ENCODE results near the gene SUPT3H.
"Not testable (repeated sequence)": the region's sequence is repeated elsewhere in the genome, so short reads cannot be mapped to it uniquely, and the experiment has no call there.

Gene SUPT3H

GRCh38 chr6:45184040-45184439 is 193.7 kb downstream of the SUPT3H start:
- DNase-seq (ENCODE audit: low spot score) (no peak), FAIRE-seq (no peak)

- FAIRE-seq = not testable (repeated sequence)
Measured at GRCh38 chr6:45176373-45176772, 201.4 kb downstream of the SUPT3H start.

DNA sequence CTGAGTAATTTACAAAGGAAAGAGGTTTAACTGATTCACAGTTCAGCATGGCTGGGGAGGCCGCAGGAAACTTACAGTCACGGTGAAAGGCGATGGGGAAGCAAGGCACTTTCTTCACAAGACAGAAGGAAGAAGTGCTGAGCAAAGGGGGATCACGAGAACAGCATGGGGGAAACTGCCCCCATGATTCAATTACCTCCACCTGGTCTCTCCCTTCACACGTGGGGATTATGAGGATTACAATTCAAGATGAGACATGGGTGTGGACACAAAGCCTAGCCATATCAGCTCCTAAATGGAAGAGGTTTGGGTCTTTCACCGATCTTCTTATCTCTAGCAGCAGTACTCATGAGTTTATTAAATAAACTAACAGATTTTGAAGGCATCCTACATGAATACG is 202.5 kb downstream of the SUPT3H start:
- no peak for FAIRE-seq
- no peak for DNase-seq (ENCODE audit: low spot score)

More at GRCh38 chr6:45176373-45176772, 201.4 kb downstream of the SUPT3H start:
- DNase-seq (ENCODE audit: low spot score) = not testable (repeated sequence)

GRCh38 chr6:45174045-45174444 is 203.7 kb downstream of the SUPT3H start:
- FAIRE-seq (no peak), DNase-seq (ENCODE audit: low spot score) (no peak)

DNA sequence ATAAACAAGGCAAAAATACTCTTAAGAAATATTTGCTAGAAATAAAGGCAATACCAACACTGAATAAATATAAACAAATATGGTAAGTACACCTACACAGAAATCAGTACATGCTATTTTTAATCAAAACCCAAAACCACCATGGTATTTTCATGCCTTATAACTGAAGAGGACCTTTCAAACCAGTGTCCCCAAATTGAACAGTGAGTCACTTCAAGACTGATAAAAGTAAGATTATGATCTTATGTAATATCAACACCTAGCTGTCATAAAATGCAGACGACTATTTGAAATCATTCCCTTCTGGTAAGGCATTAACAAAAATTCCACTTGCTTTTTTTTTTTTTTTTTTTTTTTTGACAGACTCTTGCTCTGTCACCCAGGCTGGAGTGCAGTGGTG is 206.4 kb downstream of the SUPT3H start:
- FAIRE-seq (no peak), DNase-seq (ENCODE audit: low spot score) (no peak)

GRCh38 chr6:45170309-45170708 is 207.4 kb downstream of the SUPT3H start:
- FAIRE-seq (no peak), DNase-seq (ENCODE audit: low spot score) (no peak)

- FAIRE-seq (no peak), DNase-seq (ENCODE audit: low spot score) (no peak)
Measured at GRCh38 chr6:45169815-45170214, 207.9 kb downstream of the SUPT3H start.

DNA sequence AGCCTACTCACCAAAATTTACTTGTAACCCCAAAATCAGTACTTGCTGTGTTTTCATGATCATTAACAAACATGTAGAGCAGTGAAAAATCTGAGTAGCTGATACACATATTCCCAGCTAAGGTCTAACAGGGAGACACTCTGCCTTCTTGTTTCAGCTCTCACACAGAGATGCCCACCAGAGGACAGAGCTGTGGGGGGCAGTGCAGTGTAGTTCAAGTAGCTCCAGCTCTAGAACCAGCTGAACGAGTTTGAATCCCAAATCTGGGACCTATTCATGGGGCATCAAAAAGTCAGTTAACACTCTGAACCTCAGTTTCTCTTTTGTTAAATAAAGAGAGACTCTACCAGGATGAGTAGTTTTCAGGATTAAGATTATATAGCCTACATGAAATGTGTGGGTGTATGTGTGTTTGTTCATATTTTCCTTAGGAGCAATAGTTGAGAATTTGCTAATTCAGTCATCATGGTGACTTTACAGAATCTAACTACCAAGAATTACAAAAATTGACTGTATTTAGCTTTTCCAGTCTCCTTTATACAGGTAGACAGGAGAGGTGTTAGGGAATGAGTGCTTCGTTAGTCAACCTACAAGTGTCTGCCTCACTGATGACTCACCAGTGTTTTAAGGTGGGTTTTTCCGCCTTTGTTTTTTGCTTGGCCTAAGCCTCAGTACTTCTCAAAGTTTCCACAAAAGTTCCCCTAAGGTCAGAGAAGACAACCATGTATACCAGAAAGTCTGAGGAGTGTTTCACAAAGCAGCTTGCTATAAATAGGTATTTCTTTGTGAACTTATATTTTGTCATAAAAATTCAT is 213.6 kb downstream of the SUPT3H start:
- no peak for DNase-seq (ENCODE audit: low spot score)
- no peak for FAIRE-seq

DNA sequence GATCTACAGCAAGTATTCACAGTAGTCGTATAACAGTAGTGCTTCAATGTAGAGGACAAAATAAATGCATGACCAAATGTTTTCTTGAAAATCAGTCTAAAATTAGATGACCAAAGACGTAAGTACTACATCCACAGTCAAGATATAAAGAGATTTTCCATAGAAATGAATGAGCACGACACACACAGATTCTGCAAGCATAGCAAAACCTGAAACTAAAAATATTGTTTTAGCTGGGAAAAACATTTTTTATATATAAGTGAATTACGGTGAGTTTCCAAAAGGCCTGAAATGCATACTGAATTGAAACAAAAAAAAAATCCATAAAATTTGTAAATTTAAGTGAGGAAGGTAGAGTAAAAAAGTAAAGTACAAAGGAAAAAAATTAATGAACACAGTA is 217.4 kb downstream of the SUPT3H start:
- FAIRE-seq (no peak), DNase-seq (ENCODE audit: low spot score) (no peak)

GRCh38 chr6:45156075-45156474 is 221.7 kb downstream of the SUPT3H start:
- DNase-seq (ENCODE audit: low spot score) = no peak
- FAIRE-seq = no peak

- FAIRE-seq = no peak
- DNase-seq (ENCODE audit: low spot score) = no peak
Measured at GRCh38 chr6:45155341-45155894, 222.3 kb downstream of the SUPT3H start.

GRCh38 chr6:45154679-45155078 is 223.1 kb downstream of the SUPT3H start:
- FAIRE-seq (no peak), DNase-seq (ENCODE audit: low spot score) (no peak)

- no peak for FAIRE-seq
- DNase-seq (ENCODE audit: low spot score) = no peak
Measured at GRCh38 chr6:45148711-45149341, 228.9 kb downstream of the SUPT3H start.

GRCh38 chr6:45148278-45148677 is 229.5 kb downstream of the SUPT3H start:
- FAIRE-seq = no peak
- DNase-seq (ENCODE audit: low spot score) = no peak

DNA sequence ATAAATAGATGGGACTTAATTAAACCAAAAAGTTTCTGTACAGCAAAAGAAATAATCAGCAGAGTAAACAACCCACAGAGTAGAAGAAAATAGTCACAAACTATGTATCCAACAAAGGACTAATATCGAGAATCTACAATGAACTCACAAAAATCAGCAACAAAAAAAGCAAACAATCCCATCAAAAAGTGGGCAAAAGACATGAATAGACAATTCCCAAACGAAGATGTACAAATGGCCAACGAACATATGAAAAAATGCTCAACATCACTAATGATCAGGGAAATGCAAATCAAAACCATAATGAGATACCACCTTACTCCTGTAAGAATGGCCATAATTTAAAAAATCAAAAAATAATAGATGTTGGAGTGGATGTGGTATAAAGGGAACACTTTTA is 232.1 kb downstream of the SUPT3H start:
- not testable (repeated sequence) for FAIRE-seq; DNase-seq (ENCODE audit: low spot score)

GRCh38 chr6:45138765-45139164 is 239.0 kb downstream of the SUPT3H start:
- FAIRE-seq (no peak), DNase-seq (ENCODE audit: low spot score) (no peak)

DNA sequence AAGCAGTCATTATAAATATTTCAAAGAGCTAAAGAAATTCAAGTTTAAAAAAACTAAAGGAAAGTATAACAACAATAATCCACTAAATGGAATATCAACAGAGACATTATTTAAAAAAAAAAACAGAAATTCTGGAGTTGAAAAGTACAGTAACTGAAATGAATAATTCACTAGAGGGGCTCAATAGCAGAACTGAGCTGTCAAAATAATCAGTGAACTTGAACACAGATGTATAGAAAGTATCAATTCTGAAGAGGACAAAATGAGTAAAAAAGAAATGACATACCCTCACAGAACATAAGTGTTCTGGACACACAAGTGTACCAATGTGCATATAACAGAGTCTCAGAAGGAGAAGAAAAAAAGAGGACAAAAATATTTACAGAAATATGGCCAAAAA is 241.2 kb downstream of the SUPT3H start:
- FAIRE-seq (no peak), DNase-seq (ENCODE audit: low spot score) (no peak)

DNA sequence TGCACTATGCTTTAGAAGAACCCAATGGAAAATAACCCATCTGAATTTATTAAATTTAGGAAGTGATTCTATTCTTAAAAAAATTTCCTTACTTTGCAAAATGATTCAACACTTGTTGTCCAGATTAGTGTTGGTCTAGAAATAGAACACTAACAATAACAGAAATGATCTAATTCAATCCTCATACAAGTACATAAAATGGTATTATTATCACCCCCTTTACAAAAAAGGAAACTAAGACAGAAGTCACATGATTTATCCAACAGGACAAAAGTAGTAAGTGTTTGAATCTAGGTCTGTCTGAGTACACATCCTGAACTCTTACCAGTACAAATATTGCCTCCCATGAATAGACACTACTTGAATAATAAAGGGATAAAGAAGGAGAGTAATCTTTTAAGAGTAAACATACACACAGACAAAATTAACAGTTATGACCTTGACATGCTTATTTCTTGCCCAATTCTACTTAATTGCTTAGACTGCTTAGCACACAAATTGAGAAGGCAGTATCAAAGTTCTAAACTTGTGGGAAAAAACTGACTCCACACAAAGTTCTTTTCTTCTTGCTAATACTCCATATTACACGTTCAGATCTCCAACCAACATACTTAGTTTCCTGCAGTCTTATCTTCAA is 245.0 kb downstream of the SUPT3H start:
- no peak for DNase-seq (ENCODE audit: low spot score)
- no peak for FAIRE-seq

DNA sequence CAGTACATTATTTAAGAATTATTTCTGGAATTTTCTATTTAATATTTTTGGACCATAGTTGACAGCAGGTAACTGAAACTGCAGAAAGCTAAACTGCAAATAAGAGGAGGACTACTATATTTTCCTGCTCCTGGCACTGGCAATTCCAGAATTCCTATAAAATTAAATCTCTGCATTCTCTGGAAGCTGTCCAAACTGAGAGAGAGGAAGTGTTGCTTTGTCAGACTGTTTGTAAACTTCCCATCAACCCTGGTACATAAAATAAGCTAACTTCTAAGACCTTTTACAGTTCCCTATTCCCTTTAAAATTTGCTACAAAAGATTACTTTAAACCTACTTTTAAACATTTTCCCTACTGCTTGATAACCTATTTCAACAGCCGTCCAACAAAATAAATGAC is 245.7 kb downstream of the SUPT3H start:
- FAIRE-seq (no peak), DNase-seq (ENCODE audit: low spot score) (no peak)

DNA sequence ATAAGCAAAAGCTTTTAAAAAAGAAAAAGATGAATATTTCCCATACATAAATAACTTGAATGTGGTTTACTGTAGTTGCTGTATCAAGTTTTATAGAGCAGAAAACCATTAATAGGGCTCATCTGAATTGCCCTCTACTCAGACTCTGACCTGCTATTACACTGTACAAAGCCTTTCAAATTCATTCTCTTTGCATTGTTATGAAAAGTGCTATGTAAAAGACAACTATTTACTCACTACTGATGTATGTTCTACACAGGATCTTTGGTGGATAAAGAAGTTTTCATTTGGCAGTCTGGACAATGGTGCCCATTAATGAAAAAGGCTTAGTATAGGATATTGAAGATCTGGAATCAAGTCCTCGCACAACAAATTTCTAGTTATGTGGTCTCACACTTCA is 248.7 kb downstream of the SUPT3H start:
- no peak for FAIRE-seq
- no peak for DNase-seq (ENCODE audit: low spot score)

DNA sequence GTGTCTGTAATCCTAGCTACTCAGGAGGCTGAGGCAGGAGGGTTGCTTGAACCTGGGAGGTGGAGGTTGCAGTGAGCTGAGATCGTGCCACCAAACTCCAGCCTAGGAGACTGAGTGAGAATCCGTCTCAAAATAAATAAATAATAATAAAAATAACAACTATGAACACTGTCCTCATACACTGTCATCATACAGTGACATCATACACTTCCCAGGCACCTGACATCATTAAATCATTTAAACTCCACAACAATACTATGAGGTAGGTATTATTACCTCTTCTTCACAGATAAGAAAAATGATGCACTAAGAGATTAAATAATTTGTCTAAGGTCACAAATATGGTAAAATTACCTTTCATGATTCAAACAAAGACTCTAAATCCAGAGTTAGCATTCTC is 250.5 kb downstream of the SUPT3H start:
- no peak for FAIRE-seq
- no peak for DNase-seq (ENCODE audit: low spot score)

GRCh38 chr6:45126033-45126432 is 251.7 kb downstream of the SUPT3H start:
- no peak for DNase-seq (ENCODE audit: low spot score)
- no peak for FAIRE-seq
